Natural killer cell treated with Interleukin-12 subunit alpha and Interleukin-12 subunit beta and Interleukin-15 and Interleukin-18, amount 100 ng/mL, for 72 hours (primary cell): ENCODE measurements around the gene KAT2A. TPM values are rescaled to one million over a fixed set of nuclear protein-coding genes. Genes with fewer than 3 reads are reported as not detected.

ENCODE experiments used
- ATAC-seq, 2 donors: fragments of 150-1000 bp; cut with Tn5 transposase in 1 of 2; sonication (Bioruptor Pico), chemical (Tn5 transposase) in 1 of 2; 2 replicates each; pipeline ENCODE4 v1.10.0; 2021
- DNase-seq: peaks from one replicate; pipeline ENCODE4 v3.0.0; 2022; ENCODE audit warnings: low spot score
- H3K27ac Mint-ChIP-seq, 2 donors: 1 replicate in 1 of 2; 2 replicates in 1 of 2; pipeline ENCODE4 v1.8.0; 2022; ENCODE audit warnings: mixed read lengths in 2 of 2, mild to moderate bottlenecking in 1 of 2, moderate library complexity in 1 of 2
- H3K27me3 Mint-ChIP-seq, 2 donors: 1 replicate in 1 of 2; 2 replicates in 1 of 2; pipeline ENCODE4 v1.8.0; 2022; ENCODE audit warnings: mixed read lengths in 2 of 2
- H3K36me3 Mint-ChIP-seq: one replicate; pipeline ENCODE4 v1.8.0; 2022; ENCODE audit warnings: mixed read lengths
- H3K4me1 Mint-ChIP-seq, 2 donors: 1 replicate in 1 of 2; 2 replicates in 1 of 2; pipeline ENCODE4 v1.8.0; 2022; ENCODE audit warnings: low read depth in 2 of 2, mixed read lengths in 2 of 2, mild to moderate bottlenecking in 1 of 2
- H3K4me3 Mint-ChIP-seq: one replicate; pipeline ENCODE4 v1.8.0; 2022; ENCODE audit warnings: mixed read lengths
- H3K9me3 Mint-ChIP-seq: 2 replicates; pipeline ENCODE4 v1.8.0; 2022; ENCODE audit warnings: mixed read lengths
- total RNA-seq, 2 donors: library from RNA; stranded (reverse); gene quantifications; one replicate each; pipeline ENCODE4 v1.2.3, GENCODE V29; 2022

The KAT2A gene
- 10 to 100 TPM; 16.5 to 56.5 TPM for total RNA-seq

- Mint-ChIP-seq H3K4me1 (peaks cover 17 to 20% of the 10 kb centered on the region in 2 donors), H3K27ac (peak within 1 kb of the TSS; percentile 57 to 83), H3K4me3 (peak within 1 kb of the TSS; percentile 65), H3K36me3 (no peaks in the 10 kb centered on the region), H3K27me3 (no peaks in the 10 kb centered on the region), H3K9me3 (no peaks in the 10 kb centered on the region)
- peak; percentile 92 to 94 for ATAC-seq
- peak; percentile 81 for DNase-seq
Observed at GRCh38 chr17:42120770-42121769, at the start of gene KAT2A. TSS of gene KAT2A (minus strand) at chr17:42121367. CDS start at chr17:42121304, 63 bp downstream.

- ATAC-seq (no peak), DNase-seq (no peak)
- H3K4me3 Mint-ChIP-seq = no peak overlapping the region
Observed at GRCh38 chr17:42169351-42169750, 48.2 kb upstream of the KAT2A start.

GRCh38 chr17:42167807-42168206 lies 46.6 kb upstream of the KAT2A start:
- Mint-ChIP-seq H3K4me3 (no peak overlapping the region), H3K27ac (no peak overlapping the region), H3K27me3 (peaks cover 0 to 3% of the 10 kb centered on the region in 2 donors), H3K36me3 (no peaks in the 10 kb centered on the region), H3K9me3 (no peaks in the 10 kb centered on the region), H3K4me1 (peaks cover 0 to 5% of the 10 kb centered on the region in 2 donors)
- ATAC-seq = no peak
- DNase-seq = no peak

More at GRCh38 chr17:42169351-42169750, 48.2 kb upstream of the KAT2A start:
- Mint-ChIP-seq H3K27ac (no peak overlapping the region), H3K4me1 (no peaks in the 10 kb centered on the region), H3K9me3 (no peaks in the 10 kb centered on the region), H3K36me3 (no peaks in the 10 kb centered on the region), H3K27me3 (peaks cover 0 to 3% of the 10 kb centered on the region in 2 donors)

DNA sequence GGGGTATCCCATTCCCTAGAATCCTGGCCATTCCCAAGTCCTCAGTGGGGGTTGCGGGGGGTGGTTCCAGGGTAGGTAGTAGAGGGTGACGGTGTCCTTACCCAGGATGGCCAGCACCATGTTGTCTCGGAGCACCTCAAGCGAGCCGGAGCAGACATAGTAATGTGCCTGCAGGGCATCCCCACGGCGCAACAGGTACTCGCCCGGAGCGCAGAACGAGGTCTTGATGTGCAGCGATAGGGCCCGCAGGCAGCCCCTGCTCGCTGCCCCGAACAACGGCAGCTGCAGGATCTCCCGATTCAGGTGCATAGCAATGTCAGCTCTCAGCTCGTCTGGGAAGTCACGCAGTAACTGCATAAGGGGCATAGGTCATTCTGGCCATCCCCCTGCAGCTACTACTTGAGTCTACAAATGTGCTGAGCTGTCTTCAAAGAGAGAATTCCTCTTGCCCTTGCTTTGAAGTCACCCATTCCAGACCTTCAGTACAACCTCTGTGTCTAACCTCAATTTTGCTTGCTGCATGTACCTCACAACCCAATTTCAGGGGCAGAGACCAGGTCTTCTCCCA lies 45.1 kb upstream of the KAT2A start:
- no peak overlapping the region for H3K4me3 Mint-ChIP-seq
- peaks cover 0 to 5% of the 10 kb centered on the region in 2 donors for H3K4me1 Mint-ChIP-seq
- H3K36me3 Mint-ChIP-seq = no peaks in the 10 kb centered on the region
- H3K9me3 Mint-ChIP-seq = no peaks in the 10 kb centered on the region
- H3K27me3 Mint-ChIP-seq = peaks cover 0 to 3% of the 10 kb centered on the region in 2 donors
- H3K27ac Mint-ChIP-seq = no peak overlapping the region
- no peak for DNase-seq
- no peak for ATAC-seq

GRCh38 chr17:42165751-42166150 lies 44.6 kb upstream of the KAT2A start:
- Mint-ChIP-seq H3K36me3 (no peaks in the 10 kb centered on the region), H3K27me3 (peaks cover 0 to 2% of the 10 kb centered on the region in 2 donors), H3K27ac (no peak overlapping the region), H3K4me3 (no peak overlapping the region), H3K9me3 (no peaks in the 10 kb centered on the region), H3K4me1 (peaks cover 0 to 5% of the 10 kb centered on the region in 2 donors)
- DNase-seq (no peak), ATAC-seq (no peak)

GRCh38 chr17:42163696-42164407 lies 42.7 kb upstream of the KAT2A start:
- ATAC-seq (no peak), DNase-seq (peak; percentile 60)
- no peaks in the 10 kb centered on the region for H3K9me3 Mint-ChIP-seq
- H3K4me3 Mint-ChIP-seq = no peak overlapping the region
- H3K27ac Mint-ChIP-seq = peak overlapping the region in 1 of 2 donors; percentile 42
- H3K36me3 Mint-ChIP-seq = no peaks in the 10 kb centered on the region
- H3K27me3 Mint-ChIP-seq = no peaks in the 10 kb centered on the region
- H3K4me1 Mint-ChIP-seq = peaks cover 0 to 5% of the 10 kb centered on the region in 2 donors

- Mint-ChIP-seq H3K36me3 (no peaks in the 10 kb centered on the region), H3K4me3 (no peak overlapping the region), H3K27me3 (no peaks in the 10 kb centered on the region), H3K9me3 (no peaks in the 10 kb centered on the region), H3K4me1 (peaks cover 0 to 5% of the 10 kb centered on the region in 2 donors), H3K27ac (no peak overlapping the region)
- DNase-seq (peak; percentile 64), ATAC-seq (peak; percentile 20 to 62)
Observed at GRCh38 chr17:42163113-42163512, 41.9 kb upstream of the KAT2A start.

GRCh38 chr17:42160531-42160910 lies 39.4 kb upstream of the KAT2A start:
- no peaks in the 10 kb centered on the region for H3K36me3 Mint-ChIP-seq
- H3K4me3 Mint-ChIP-seq = no peak overlapping the region
- H3K27ac Mint-ChIP-seq = no peak overlapping the region
- H3K27me3 Mint-ChIP-seq = no peaks in the 10 kb centered on the region
- DNase-seq (no peak), ATAC-seq (no peak)
- peaks cover 0 to 8% of the 10 kb centered on the region in 2 donors for H3K4me1 Mint-ChIP-seq
- no peaks in the 10 kb centered on the region for H3K9me3 Mint-ChIP-seq

DNA sequence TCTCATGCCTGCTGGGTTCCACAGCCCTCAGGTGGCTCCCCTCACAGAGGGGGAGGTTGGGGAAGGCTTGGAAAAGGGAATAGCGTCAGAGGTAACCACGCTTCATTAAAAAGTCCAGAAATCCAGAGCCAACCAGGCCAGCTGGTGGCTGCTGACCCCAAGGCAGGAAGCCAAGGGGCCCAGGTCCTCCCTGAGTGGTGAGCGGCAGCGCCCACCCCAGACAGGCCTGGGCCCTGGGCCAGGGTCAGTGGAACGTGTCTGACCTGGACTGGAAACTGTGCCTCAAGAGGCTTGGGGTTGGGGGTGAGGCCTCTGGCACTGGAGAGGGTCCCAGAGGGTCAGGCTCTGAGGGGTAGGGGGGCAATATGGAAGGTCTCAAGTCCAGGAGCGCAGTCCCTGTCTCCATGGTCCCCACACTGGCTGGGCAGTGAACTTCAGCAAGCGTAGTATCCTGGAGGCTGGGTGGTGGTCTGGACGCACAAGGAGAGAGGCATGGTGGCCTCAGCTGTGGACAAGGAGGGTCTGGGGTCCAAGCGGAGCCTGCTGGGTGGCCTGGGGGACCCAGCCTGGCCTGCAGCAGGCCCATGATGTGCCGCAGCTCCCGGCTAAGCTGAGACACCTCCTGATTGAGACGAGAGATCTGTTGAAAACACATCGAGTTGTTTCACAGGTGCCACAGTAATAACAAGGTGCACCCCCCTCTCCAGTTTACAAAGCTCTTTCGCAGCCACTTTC lies 38.8 kb upstream of the KAT2A start:
- Mint-ChIP-seq H3K4me1 (peaks cover 0 to 8% of the 10 kb centered on the region in 2 donors), H3K9me3 (no peaks in the 10 kb centered on the region), H3K36me3 (no peaks in the 10 kb centered on the region), H3K4me3 (no peak overlapping the region), H3K27ac (no peak overlapping the region), H3K27me3 (no peaks in the 10 kb centered on the region)
- no peak for DNase-seq
- no peak for ATAC-seq

GRCh38 chr17:42155614-42156045 lies 34.5 kb upstream of the KAT2A start:
- H3K27ac Mint-ChIP-seq = peak overlapping the region; percentile 62 to 82
- H3K9me3 Mint-ChIP-seq = no peaks in the 10 kb centered on the region
- H3K4me1 Mint-ChIP-seq = peaks cover 24% of the 10 kb centered on the region in 2 donors
- peak overlapping the region; percentile 94 for H3K4me3 Mint-ChIP-seq
- no peaks in the 10 kb centered on the region for H3K27me3 Mint-ChIP-seq
- ATAC-seq = no peak
- H3K36me3 Mint-ChIP-seq = peaks cover 6% of the 10 kb centered on the region
- no peak for DNase-seq

- no peak for DNase-seq
- no peak for ATAC-seq
- H3K4me1 Mint-ChIP-seq = peaks cover 24% of the 10 kb centered on the region in 2 donors
- no peaks in the 10 kb centered on the region for H3K9me3 Mint-ChIP-seq
- H3K4me3 Mint-ChIP-seq = peak overlapping the region; percentile 94
- H3K27me3 Mint-ChIP-seq = no peaks in the 10 kb centered on the region
- H3K27ac Mint-ChIP-seq = peak overlapping the region; percentile 82 to 94
- peaks cover 6% of the 10 kb centered on the region for H3K36me3 Mint-ChIP-seq
Observed at GRCh38 chr17:42153919-42154742, 33.0 kb upstream of the KAT2A start.

- Mint-ChIP-seq H3K36me3 (peaks cover 11% of the 10 kb centered on the region), H3K9me3 (no peaks in the 10 kb centered on the region), H3K27ac (peak overlapping the region in 1 of 2 donors; percentile 15), H3K4me3 (no peak overlapping the region), H3K27me3 (no peaks in the 10 kb centered on the region), H3K4me1 (peaks cover 30 to 39% of the 10 kb centered on the region in 2 donors)
- ATAC-seq (no peak), DNase-seq (no peak)
Observed at GRCh38 chr17:42146911-42147607, 25.9 kb upstream of the KAT2A start.
